RWPE2 (cell line): ENCODE data around the gene NWD2.
"Not testable (repeated sequence)": the region's sequence is repeated elsewhere in the genome, so short reads cannot be mapped to it uniquely, and the experiment has no call there.

ENCODE experiments used
- ATAC-seq: fragments of 200-7000 bp; cut with Tn5 transposase; 3 replicates; pipeline ENCODE4 v1.9.1; 2021; ENCODE audit warnings: low read depth
- DNase-seq: peaks from one replicate; pipeline ENCODE4 v3.0.0-alpha.2; 2020; ENCODE audit warnings: low spot score
- H3K27ac ChIP-seq: fragments of 450-650 bp; 2 replicates; pipeline ENCODE4 v1.5.1; 2017; ENCODE audit warnings: mild to moderate bottlenecking; ENCODE audit not compliant: poor library complexity, severe bottlenecking
- H3K27me3 ChIP-seq: fragments of 250-450 bp; sonication (Bioruptor Pico); 2 replicates; pipeline ENCODE4 v1.5.1; 2021; ENCODE audit warnings: mild to moderate bottlenecking, moderate library complexity; ENCODE audit not compliant: insufficient read depth, poor library complexity, severe bottlenecking
- H3K36me3 ChIP-seq: fragments of 250-450 bp; sonication (Bioruptor Pico); 2 replicates; pipeline ENCODE4 v1.5.1; 2020; ENCODE audit warnings: low read depth, mild to moderate bottlenecking, moderate library complexity
- H3K4me1 ChIP-seq: fragments of 250-450 bp; sonication (Bioruptor Pico); 2 replicates; pipeline ENCODE4 v1.5.1; 2021; ENCODE audit warnings: mild to moderate bottlenecking, moderate library complexity; ENCODE audit not compliant: insufficient read depth, poor library complexity, severe bottlenecking
- H3K4me3 ChIP-seq: fragments of 250-450 bp; sonication (Bioruptor Pico); 2 replicates; pipeline ENCODE4 v1.5.1; 2021; ENCODE audit warnings: mild to moderate bottlenecking, moderate library complexity; ENCODE audit not compliant: severe bottlenecking
- H3K9me3 ChIP-seq: fragments of 250-450 bp; sonication (Bioruptor Pico); 2 replicates; pipeline ENCODE4 v1.5.1; 2021; ENCODE audit warnings: mild to moderate bottlenecking, moderate library complexity; ENCODE audit not compliant: severe bottlenecking
- TF ChIP-seq, protein P1 (sequence below): fragments of 450-650 bp; IDR thresholded peaks from one replicate; pipeline ENCODE4 v1.5.1; 2017; ENCODE audit warnings: mild to moderate bottlenecking, moderate library complexity; ENCODE audit not compliant: poor library complexity, severe bottlenecking

Gene NWD2

DNA sequence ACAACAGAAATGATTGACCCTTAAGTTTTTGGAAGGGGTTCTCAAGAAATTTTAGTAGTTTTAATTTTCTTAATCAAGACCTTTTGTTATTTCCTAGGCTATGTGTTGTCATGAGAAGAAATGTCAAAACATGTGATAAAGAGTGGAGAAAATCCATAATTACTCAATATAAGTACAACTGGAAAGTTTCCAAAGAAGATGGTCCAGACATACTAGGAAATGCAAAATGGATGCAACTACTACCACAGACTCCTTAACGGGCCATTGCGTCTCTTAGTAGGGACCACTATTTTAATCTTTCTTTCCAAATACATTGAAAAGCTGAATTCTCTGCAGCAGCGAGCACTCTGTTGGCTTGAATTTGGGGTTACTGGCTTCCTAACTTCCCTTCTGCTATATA lies 148.8 kb downstream of the NWD2 start:
- DNase-seq (no peak), ATAC-seq (no peak)
- Histone ChIP-seq H3K9me3 (no peaks in the 10 kb centered on the region), H3K27me3 (no peaks in the 10 kb centered on the region), H3K36me3 (no peaks in the 10 kb centered on the region), H3K4me3 (no peak overlapping the region), H3K4me1 (no peaks in the 10 kb centered on the region), H3K27ac (no peak overlapping the region)
- TF ChIP-seq, protein P1, sequence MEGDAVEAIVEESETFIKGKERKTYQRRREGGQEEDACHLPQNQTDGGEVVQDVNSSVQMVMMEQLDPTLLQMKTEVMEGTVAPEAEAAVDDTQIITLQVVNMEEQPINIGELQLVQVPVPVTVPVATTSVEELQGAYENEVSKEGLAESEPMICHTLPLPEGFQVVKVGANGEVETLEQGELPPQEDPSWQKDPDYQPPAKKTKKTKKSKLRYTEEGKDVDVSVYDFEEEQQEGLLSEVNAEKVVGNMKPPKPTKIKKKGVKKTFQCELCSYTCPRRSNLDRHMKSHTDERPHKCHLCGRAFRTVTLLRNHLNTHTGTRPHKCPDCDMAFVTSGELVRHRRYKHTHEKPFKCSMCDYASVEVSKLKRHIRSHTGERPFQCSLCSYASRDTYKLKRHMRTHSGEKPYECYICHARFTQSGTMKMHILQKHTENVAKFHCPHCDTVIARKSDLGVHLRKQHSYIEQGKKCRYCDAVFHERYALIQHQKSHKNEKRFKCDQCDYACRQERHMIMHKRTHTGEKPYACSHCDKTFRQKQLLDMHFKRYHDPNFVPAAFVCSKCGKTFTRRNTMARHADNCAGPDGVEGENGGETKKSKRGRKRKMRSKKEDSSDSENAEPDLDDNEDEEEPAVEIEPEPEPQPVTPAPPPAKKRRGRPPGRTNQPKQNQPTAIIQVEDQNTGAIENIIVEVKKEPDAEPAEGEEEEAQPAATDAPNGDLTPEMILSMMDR: no peak

DNA sequence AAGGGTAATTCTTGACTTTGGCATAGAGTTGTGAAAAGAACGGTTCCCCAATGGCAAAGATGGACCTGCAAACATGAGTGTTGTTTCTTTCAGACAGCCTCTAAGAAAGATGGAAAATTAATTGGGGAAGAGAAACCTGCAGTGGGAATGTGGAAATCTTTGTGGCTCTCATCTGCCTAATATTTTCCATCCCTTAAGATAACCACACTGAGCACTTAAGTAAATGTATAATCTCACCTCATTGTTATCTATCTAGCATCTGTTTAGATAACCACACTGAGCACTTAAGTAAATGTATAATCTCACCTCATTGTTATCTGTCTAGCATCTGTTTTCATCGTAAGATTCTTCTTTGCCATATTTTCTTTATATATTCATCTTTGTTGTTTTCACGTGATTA lies 149.3 kb downstream of the NWD2 start:
- Histone ChIP-seq H3K27ac (no peak overlapping the region), H3K4me1 (no peaks in the 10 kb centered on the region), H3K27me3 (no peaks in the 10 kb centered on the region), H3K4me3 (no peak overlapping the region), H3K9me3 (no peaks in the 10 kb centered on the region), H3K36me3 (no peaks in the 10 kb centered on the region)
- DNase-seq (no peak), ATAC-seq (no peak)
- TF ChIP-seq, protein P1: no peak

DNA sequence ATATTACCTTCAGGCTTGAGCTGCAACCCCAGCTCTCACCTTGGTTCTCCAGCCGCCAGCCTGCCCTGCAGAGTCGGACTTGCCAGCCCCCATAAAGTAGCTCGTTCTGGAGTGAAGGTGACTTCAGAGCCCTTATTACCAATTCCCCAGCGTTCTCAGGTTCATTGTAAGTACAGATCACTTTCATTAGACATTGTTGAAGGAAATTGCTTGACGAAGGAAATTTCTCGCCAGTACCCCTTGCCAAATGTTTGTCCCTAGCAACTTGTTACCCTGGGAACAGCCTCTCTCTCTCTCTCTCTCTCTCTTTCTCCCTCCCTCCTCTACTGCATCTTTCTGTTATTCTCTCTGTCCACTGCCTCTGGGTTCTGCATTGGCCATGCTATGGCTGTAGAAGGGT lies 153.0 kb downstream of the NWD2 start:
- ATAC-seq (no peak), DNase-seq (no peak)
- Histone ChIP-seq H3K36me3 (no peaks in the 10 kb centered on the region), H3K9me3 (no peaks in the 10 kb centered on the region), H3K4me3 (no peak overlapping the region), H3K27me3 (no peaks in the 10 kb centered on the region), H3K27ac (no peak overlapping the region), H3K4me1 (no peaks in the 10 kb centered on the region)
- TF ChIP-seq, protein P1: no peak

DNA sequence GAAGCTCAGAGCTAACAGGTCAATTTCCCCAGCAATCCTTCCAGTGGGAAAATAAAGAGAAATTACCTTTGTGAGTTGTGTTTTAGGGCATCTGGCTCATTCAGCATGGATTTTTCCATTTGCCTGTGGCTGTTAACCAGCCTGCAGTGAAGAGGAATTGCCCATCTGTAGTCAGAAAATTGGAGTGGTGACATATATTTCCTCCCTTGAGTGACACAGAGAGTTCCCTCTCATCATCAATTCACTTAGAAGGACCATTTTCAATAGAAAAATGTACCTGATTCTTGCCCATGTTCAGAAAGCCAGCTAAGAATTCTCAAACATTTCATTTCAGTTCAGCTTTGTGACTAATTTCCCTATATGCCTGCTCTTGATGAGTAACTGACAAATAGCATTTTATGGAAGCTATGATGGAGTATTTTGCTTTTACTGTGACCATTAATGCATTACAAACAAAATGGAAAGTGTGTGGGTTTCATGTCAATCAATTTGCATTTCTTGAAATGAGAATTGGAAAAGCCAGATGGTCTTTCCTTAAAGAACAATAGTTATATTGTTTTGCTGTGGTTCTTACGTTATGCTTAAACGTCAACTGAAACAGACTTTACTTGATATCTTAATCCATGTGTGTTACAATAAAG lies 155.8 kb downstream of the NWD2 start:
- TF ChIP-seq, protein P1: no peak
- DNase-seq: no peak
- ATAC-seq: no peak

DNA sequence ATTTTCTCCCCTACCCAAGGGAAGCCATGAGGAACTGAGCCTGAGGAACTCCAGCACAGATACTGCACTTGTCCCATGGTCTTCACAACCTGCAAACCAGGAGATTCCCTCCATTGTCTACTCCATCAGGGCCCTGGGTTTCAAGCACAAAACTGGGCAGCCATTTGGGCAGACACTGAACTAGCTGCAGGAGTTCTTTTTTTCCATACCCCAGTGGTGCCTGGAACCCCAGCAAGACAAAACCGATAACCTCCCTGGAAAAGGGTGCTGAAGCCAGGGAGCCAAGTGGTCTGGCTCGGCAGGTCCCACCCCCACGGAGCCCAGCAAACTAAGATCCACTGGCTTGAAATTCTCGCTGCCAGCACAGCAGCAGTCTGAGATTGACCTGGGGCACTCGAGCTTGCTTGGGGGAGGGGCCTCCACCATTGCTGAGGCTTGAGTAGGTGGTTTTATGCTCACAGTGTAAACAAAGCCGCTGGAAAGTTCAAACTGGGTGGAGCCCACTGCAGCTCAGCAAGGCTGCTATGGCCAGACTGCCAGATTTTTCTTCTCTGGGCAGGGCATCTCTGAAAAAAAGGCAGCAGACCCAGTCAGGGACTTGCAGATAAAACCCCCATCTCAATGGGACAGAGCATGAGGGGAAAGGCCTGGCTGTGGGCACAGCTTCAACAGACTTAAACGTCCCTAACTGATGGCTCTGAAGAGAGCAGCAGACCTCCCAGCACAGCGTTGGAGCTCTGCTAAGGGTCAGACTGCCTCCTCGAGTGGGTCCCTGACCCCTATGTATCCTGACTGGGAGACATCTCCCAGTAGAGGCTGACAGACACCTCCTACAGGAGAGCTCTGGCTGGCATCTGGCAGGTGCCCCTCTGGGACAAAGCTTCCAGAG lies 163.6 kb downstream of the NWD2 start:
- not testable (repeated sequence) for H3K36me3 ChIP-seq, H3K4me3 ChIP-seq, H3K27ac ChIP-seq, H3K27me3 ChIP-seq, H3K4me1 ChIP-seq, H3K9me3 ChIP-seq, DNase-seq
- ATAC-seq: peak; percentile 60

More for the DNA sequence above, 155.8 kb downstream of the NWD2 start:
- no peak overlapping the region for H3K4me3 ChIP-seq
- no peaks in the 10 kb centered on the region for H3K4me1 ChIP-seq
- no peaks in the 10 kb centered on the region for H3K9me3 ChIP-seq
- no peaks in the 10 kb centered on the region for H3K36me3 ChIP-seq
- no peak overlapping the region for H3K27ac ChIP-seq
- H3K27me3 ChIP-seq: no peaks in the 10 kb centered on the region

DNA sequence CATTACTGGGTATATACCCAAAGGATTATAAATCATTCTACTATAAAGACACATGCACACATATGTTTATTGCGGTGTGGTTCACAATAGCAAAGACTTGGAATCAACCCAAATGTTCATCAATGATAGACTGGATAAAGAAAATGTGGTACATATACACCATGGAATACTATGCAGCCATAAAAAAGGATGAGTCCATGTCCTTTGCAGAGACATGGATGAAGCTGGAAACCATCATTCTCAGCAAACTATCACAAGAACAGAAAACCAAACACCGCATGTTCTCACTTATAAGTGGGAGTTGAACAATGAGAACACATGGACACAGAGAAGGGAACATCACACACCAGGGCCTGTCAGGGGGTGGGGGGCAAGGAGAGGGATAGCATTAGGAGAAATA lies 169.1 kb downstream of the NWD2 start:
- not testable (repeated sequence) for H3K4me3 ChIP-seq, H3K9me3 ChIP-seq, H3K4me1 ChIP-seq, ATAC-seq, H3K27ac ChIP-seq, DNase-seq, H3K36me3 ChIP-seq, H3K27me3 ChIP-seq
